ENCODE results near the gene IL15. TPM values are rescaled to one million over a fixed set of nuclear protein-coding genes. Genes with fewer than 3 reads are reported as not detected.

IL15 gene
- total RNA-seq, 1 experiment from 2014 or later, result 2.6 TPM

GRCh38 chr4:141727420-141727819 is 91.0 kb downstream of the IL15 start:
- DNase-seq (ENCODE audit: low spot score), result no peak
- H3K4me3 Mint-ChIP-seq, result no peak overlapping the region
- no peaks in the 10 kb centered on the region for H3K27me3 Mint-ChIP-seq (ENCODE audit: low read depth)
- ChIA-PET CTCF (no interaction called here), POLR2A (no interaction called here)
- no peak for ATAC-seq
- no peaks in the 10 kb centered on the region for H3K4me1 Mint-ChIP-seq
- no peaks in the 10 kb centered on the region for H3K9me3 Mint-ChIP-seq
- no peaks in the 10 kb centered on the region for H3K36me3 Mint-ChIP-seq
- TF ChIP-seq CBFB (CRISPR knock-in tag; IDR thresholded peaks at IDR 0.05; ENCODE audit: low read depth) (no peak), TP53 (CRISPR knock-in tag; IDR thresholded peaks at IDR 0.05) (no peak), MYBL2 (CRISPR knock-in tag; IDR thresholded peaks at IDR 0.05) (no peak), EMX1 (CRISPR knock-in tag; IDR thresholded peaks at IDR 0.05) (no peak), ZNF532 (CRISPR knock-in tag; IDR thresholded peaks at IDR 0.05; ENCODE audit: borderline replicate concordance) (no peak)
- TF ChIP-seq, protein P1, sequence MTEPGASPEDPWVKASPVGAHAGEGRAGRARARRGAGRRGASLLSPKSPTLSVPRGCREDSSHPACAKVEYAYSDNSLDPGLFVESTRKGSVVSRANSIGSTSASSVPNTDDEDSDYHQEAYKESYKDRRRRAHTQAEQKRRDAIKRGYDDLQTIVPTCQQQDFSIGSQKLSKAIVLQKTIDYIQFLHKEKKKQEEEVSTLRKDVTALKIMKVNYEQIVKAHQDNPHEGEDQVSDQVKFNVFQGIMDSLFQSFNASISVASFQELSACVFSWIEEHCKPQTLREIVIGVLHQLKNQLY (CRISPR knock-in tag; IDR thresholded peaks at IDR 0.05), result no peak
- TF ChIP-seq, protein P2, sequence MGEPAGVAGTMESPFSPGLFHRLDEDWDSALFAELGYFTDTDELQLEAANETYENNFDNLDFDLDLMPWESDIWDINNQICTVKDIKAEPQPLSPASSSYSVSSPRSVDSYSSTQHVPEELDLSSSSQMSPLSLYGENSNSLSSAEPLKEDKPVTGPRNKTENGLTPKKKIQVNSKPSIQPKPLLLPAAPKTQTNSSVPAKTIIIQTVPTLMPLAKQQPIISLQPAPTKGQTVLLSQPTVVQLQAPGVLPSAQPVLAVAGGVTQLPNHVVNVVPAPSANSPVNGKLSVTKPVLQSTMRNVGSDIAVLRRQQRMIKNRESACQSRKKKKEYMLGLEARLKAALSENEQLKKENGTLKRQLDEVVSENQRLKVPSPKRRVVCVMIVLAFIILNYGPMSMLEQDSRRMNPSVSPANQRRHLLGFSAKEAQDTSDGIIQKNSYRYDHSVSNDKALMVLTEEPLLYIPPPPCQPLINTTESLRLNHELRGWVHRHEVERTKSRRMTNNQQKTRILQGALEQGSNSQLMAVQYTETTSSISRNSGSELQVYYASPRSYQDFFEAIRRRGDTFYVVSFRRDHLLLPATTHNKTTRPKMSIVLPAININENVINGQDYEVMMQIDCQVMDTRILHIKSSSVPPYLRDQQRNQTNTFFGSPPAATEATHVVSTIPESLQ (CRISPR knock-in tag; IDR thresholded peaks at IDR 0.05), result no peak
- no peak overlapping the region for H3K27ac Mint-ChIP-seq

GRCh38 chr4:141730805-141731204 is 94.4 kb downstream of the IL15 start:
- TF ChIP-seq FOXP4 (CRISPR knock-in tag; IDR thresholded peaks at IDR 0.05), result no peak
- TF ChIP-seq TEAD4 (CRISPR knock-in tag; IDR thresholded peaks at IDR 0.05), result no peak
- no peak for TF ChIP-seq ESRRA (CRISPR knock-in tag; IDR thresholded peaks at IDR 0.05; ENCODE audit: borderline replicate concordance)
- no peak for TF ChIP-seq ZBTB43 (CRISPR knock-in tag; IDR thresholded peaks at IDR 0.05)
- TF ChIP-seq ZNF423 (CRISPR knock-in tag; IDR thresholded peaks at IDR 0.05), result no peak
- no peak for TF ChIP-seq STAT6 (CRISPR knock-in tag; conservative IDR thresholded peaks at IDR 0.05; ENCODE audit: low read depth)
- TF ChIP-seq E2F1 (CRISPR knock-in tag; IDR thresholded peaks at IDR 0.05), result no peak
- no peak for TF ChIP-seq GRHL2 (CRISPR knock-in tag; IDR thresholded peaks at IDR 0.05; ENCODE audit: insufficient replicate concordance, severe bottlenecking)
- no peak for TF ChIP-seq EMX1 (CRISPR knock-in tag; IDR thresholded peaks at IDR 0.05)
- no peak overlapping the region for H3K4me3 Mint-ChIP-seq
- H3K4me1 Mint-ChIP-seq, result no peaks in the 10 kb centered on the region
- no peaks in the 10 kb centered on the region for H3K36me3 Mint-ChIP-seq
- ATAC-seq (no peak), DNase-seq (ENCODE audit: low spot score) (no peak)
- CTCF ChIA-PET, result no interaction called here
- POLR2A ChIA-PET, result no interaction called here
- H3K27ac Mint-ChIP-seq, result no peak overlapping the region
- H3K27me3 Mint-ChIP-seq (ENCODE audit: low read depth), result no peaks in the 10 kb centered on the region
- H3K9me3 Mint-ChIP-seq, result no peaks in the 10 kb centered on the region
